GM21390 (cell line): Measurements from ENCODE around the gene MAPK11.
A peak's percentile ranks its signal among the peaks of the same experiment; 100 is the strongest.

Source experiments
- ATAC-seq: cut with Tn5 transposase; IDR thresholded peaks from one replicate; pipeline ENCODE4 v1.9.1; 2021; ENCODE audit not compliant: unreplicated experiment

The MAPK11 gene

GRCh38 chr22:50262460-50262911 lies 7.7 kb downstream of the MAPK11 start:
- ATAC-seq: no peak

- ATAC-seq: no peak
Observed at GRCh38 chr22:50261615-50262459, 8.3 kb downstream of the MAPK11 start, which contains the start of gene MAPK12. Gene MAPK12 (minus strand): TSS chr22:50261683. CDS start chr22:50261509, 174 bp downstream.

- ATAC-seq: no peak
Observed at GRCh38 chr22:50260801-50261614, 9.2 kb downstream of the MAPK11 start.

- ATAC-seq: no peak
Observed at GRCh38 chr22:50260434-50260800, 9.8 kb downstream of the MAPK11 start.

GRCh38 chr22:50259302-50259701 lies 10.9 kb downstream of the MAPK11 start:
- ATAC-seq: no peak

- ATAC-seq: no peak
Observed at GRCh38 chr22:50258361-50259292, 11.6 kb downstream of the MAPK11 start.

- no peak for ATAC-seq
Observed at GRCh38 chr22:50257451-50258360, 12.5 kb downstream of the MAPK11 start.

- no peak for ATAC-seq
Observed at GRCh38 chr22:50257041-50257440, 13.1 kb downstream of the MAPK11 start.

- ATAC-seq: no peak
Observed at GRCh38 chr22:50256258-50256862, 13.8 kb downstream of the MAPK11 start.

GRCh38 chr22:50255607-50256006 lies 14.6 kb downstream of the MAPK11 start:
- no peak for ATAC-seq

GRCh38 chr22:50255099-50255498 lies 15.1 kb downstream of the MAPK11 start:
- no peak for ATAC-seq

- ATAC-seq: no peak
Observed at GRCh38 chr22:50253941-50254340, 16.2 kb downstream of the MAPK11 start.

- ATAC-seq: no peak
Observed at GRCh38 chr22:50253046-50253915, 16.9 kb downstream of the MAPK11 start.

GRCh38 chr22:50252082-50253045 lies 17.8 kb downstream of the MAPK11 start:
- no peak for ATAC-seq

GRCh38 chr22:50251477-50252081 lies 18.6 kb downstream of the MAPK11 start:
- no peak for ATAC-seq

GRCh38 chr22:50250555-50251476 lies 19.4 kb downstream of the MAPK11 start, which contains the start of gene HDAC10:
Gene HDAC10 (minus strand): TSS chr22:50251265. CDS start chr22:50251032, 233 bp downstream.
- ATAC-seq: peak; percentile 50
